RWPE2 (cell line): ENCODE data around the gene HIPK2.

Experiments used
- ATAC-seq: fragments of 200-7000 bp; cut with Tn5 transposase; 3 replicates; pipeline ENCODE4 v1.9.1; 2021; ENCODE audit warnings: low read depth
- DNase-seq: peaks from one replicate; pipeline ENCODE4 v3.0.0-alpha.2; 2020; ENCODE audit warnings: low spot score
- H3K27ac ChIP-seq: fragments of 450-650 bp; 2 replicates; pipeline ENCODE4 v1.5.1; 2017; ENCODE audit warnings: mild to moderate bottlenecking; ENCODE audit not compliant: poor library complexity, severe bottlenecking
- H3K27me3 ChIP-seq: fragments of 250-450 bp; sonication (Bioruptor Pico); 2 replicates; pipeline ENCODE4 v1.5.1; 2021; ENCODE audit warnings: mild to moderate bottlenecking, moderate library complexity; ENCODE audit not compliant: insufficient read depth, poor library complexity, severe bottlenecking
- H3K36me3 ChIP-seq: fragments of 250-450 bp; sonication (Bioruptor Pico); 2 replicates; pipeline ENCODE4 v1.5.1; 2020; ENCODE audit warnings: low read depth, mild to moderate bottlenecking, moderate library complexity
- H3K4me1 ChIP-seq: fragments of 250-450 bp; sonication (Bioruptor Pico); 2 replicates; pipeline ENCODE4 v1.5.1; 2021; ENCODE audit warnings: mild to moderate bottlenecking, moderate library complexity; ENCODE audit not compliant: insufficient read depth, poor library complexity, severe bottlenecking
- H3K4me3 ChIP-seq: fragments of 250-450 bp; sonication (Bioruptor Pico); 2 replicates; pipeline ENCODE4 v1.5.1; 2021; ENCODE audit warnings: mild to moderate bottlenecking, moderate library complexity; ENCODE audit not compliant: severe bottlenecking
- H3K9me3 ChIP-seq: fragments of 250-450 bp; sonication (Bioruptor Pico); 2 replicates; pipeline ENCODE4 v1.5.1; 2021; ENCODE audit warnings: mild to moderate bottlenecking, moderate library complexity; ENCODE audit not compliant: severe bottlenecking
- CTCF ChIP-seq: fragments of 450-650 bp; IDR thresholded peaks from one replicate; pipeline ENCODE4 v1.5.1; 2017; ENCODE audit warnings: mild to moderate bottlenecking, moderate library complexity; ENCODE audit not compliant: poor library complexity, severe bottlenecking

HIPK2 gene

GRCh38 chr7:139703487-139704307 is 74.1 kb downstream of the HIPK2 start:
- no peak for TF ChIP-seq CTCF
- Histone ChIP-seq H3K4me1 (no peaks in the 10 kb centered on the region), H3K36me3 (peaks cover 19% of the 10 kb centered on the region), H3K27ac (no peak overlapping the region), H3K27me3 (no peaks in the 10 kb centered on the region), H3K9me3 (no peaks in the 10 kb centered on the region), H3K4me3 (no peak overlapping the region)
- DNase-seq (no peak), ATAC-seq (no peak; the same call in 2 of the 3 replicates)

- Histone ChIP-seq H3K27me3 (no peaks in the 10 kb centered on the region), H3K9me3 (no peaks in the 10 kb centered on the region), H3K36me3 (peaks cover 23% of the 10 kb centered on the region), H3K4me1 (no peaks in the 10 kb centered on the region), H3K4me3 (no peak overlapping the region), H3K27ac (no peak overlapping the region)
- no peak for ATAC-seq
- DNase-seq = no peak
- TF ChIP-seq CTCF = no peak
Measured at GRCh38 chr7:139702811-139703486, 74.8 kb downstream of the HIPK2 start.

- Histone ChIP-seq H3K27me3 (no peaks in the 10 kb centered on the region), H3K36me3 (peaks cover 24% of the 10 kb centered on the region), H3K4me3 (no peak overlapping the region), H3K27ac (no peak overlapping the region), H3K9me3 (no peaks in the 10 kb centered on the region), H3K4me1 (no peaks in the 10 kb centered on the region)
- ATAC-seq (no peak), DNase-seq (no peak)
- TF ChIP-seq CTCF = no peak
Measured at GRCh38 chr7:139702313-139702731, 75.5 kb downstream of the HIPK2 start.

GRCh38 chr7:139701908-139702307 is 75.9 kb downstream of the HIPK2 start:
- no peak overlapping the region for H3K27ac ChIP-seq
- no peaks in the 10 kb centered on the region for H3K9me3 ChIP-seq
- H3K4me1 ChIP-seq = no peaks in the 10 kb centered on the region
- DNase-seq (no peak), ATAC-seq (no peak)
- H3K27me3 ChIP-seq = no peaks in the 10 kb centered on the region
- no peak for TF ChIP-seq CTCF
- H3K36me3 ChIP-seq = peaks cover 24% of the 10 kb centered on the region
- no peak overlapping the region for H3K4me3 ChIP-seq
